CD14-positive monocyte (primary cell): ENCODE data around the gene CDKL5. TPM values are rescaled to one million over a fixed set of nuclear protein-coding genes. Genes with fewer than 3 reads are reported as not detected.
A peak's percentile ranks its signal among the peaks of the same experiment; 100 is the strongest.

Experiments
- DNase-seq, 3 donors: peaks; one replicate each; pipeline ENCODE4 v3.0.0-alpha.2; 2011 to 2022
- H2AFZ ChIP-seq: 2 replicates; pipeline ENCODE4 v1.6.0; 2012; ENCODE audit warnings: mild to moderate bottlenecking, low read depth, low read length, inconsistent platforms; ENCODE audit not compliant: insufficient read depth, poor library complexity, severe bottlenecking
- H3K27ac ChIP-seq, 2 donors: 1 replicate in 1 of 2; 2 replicates in 1 of 2; pipeline ENCODE4 v1.5.1; 2012 to 2013; ENCODE audit warnings: low read length in 2 of 2, control low read depth in 1 of 2, inconsistent platforms in 1 of 2, low read depth in 1 of 2, mild to moderate bottlenecking in 1 of 2
- H3K27me3 ChIP-seq, 2 donors: one replicate each; pipeline versions ENCODE4 v1.6.0 to v1.6.1; 2011 to 2013; ENCODE audit warnings: low read length in 2 of 2; ENCODE audit not compliant: control insufficient read depth in 2 of 2, insufficient read depth in 2 of 2
- H3K36me3 ChIP-seq, 2 donors: replicated peaks in 1 of 2; 1 replicate in 1 of 2; 2 replicates in 1 of 2; pipeline versions ENCODE4 v1.5.1 to v1.6.1; 2012 to 2013; ENCODE audit warnings: low read length in 2 of 2, control low read depth in 1 of 2, inconsistent platforms in 1 of 2, mild to moderate bottlenecking in 1 of 2; ENCODE audit not compliant: insufficient read depth in 2 of 2, control insufficient read depth in 1 of 2
- H3K4me1 ChIP-seq, 2 donors: 1 replicate in 1 of 2; 2 replicates in 1 of 2; pipeline versions ENCODE4 v1.5.1 to v1.6.1; 2012 to 2013; ENCODE audit warnings: low read length in 2 of 2, control low read depth in 1 of 2, inconsistent platforms in 1 of 2, mild to moderate bottlenecking in 1 of 2, moderate library complexity in 1 of 2; ENCODE audit not compliant: insufficient read depth in 2 of 2, control insufficient read depth in 1 of 2
- H3K4me2 ChIP-seq: replicated peaks from 2 replicates; pipeline ENCODE3; 2012; ENCODE audit warnings: low read length, moderate library complexity, mild to moderate bottlenecking; ENCODE audit not compliant: poor library complexity, severe bottlenecking; ENCODE audit errors: extremely low read depth
- H3K4me3 ChIP-seq, 3 experiments: fragments of 200-600 bp in 1 of 3; sonication (generic) in 1 of 3; replicated peaks in 1 of 3; 1 replicate in 2 of 3; 2 replicates in 1 of 3; pipeline ENCODE4 v1.5.1; 2011 to 2013; ENCODE audit warnings: low read length in 3 of 3, mild to moderate bottlenecking in 3 of 3, control low read depth in 2 of 3, low read depth in 2 of 3, inconsistent platforms in 1 of 3, moderate library complexity in 1 of 3
- H3K79me2 ChIP-seq: 2 replicates; pipeline ENCODE4 v1.6.0; 2012; ENCODE audit warnings: mild to moderate bottlenecking, control low read depth, inconsistent platforms, low read length, moderate library complexity; ENCODE audit not compliant: insufficient read depth
- H3K9ac ChIP-seq: 2 replicates; pipeline ENCODE4 v1.6.0; 2017; ENCODE audit warnings: low read length, mild to moderate bottlenecking; ENCODE audit not compliant: insufficient read depth, poor library complexity, severe bottlenecking
- H3K9me3 ChIP-seq, 2 donors: replicated peaks in 1 of 2; 1 replicate in 1 of 2; 2 replicates in 1 of 2; pipeline versions ENCODE4 v1.5.1 to v1.6.1; 2012 to 2013; ENCODE audit warnings: low read length in 2 of 2, control low read depth in 1 of 2; ENCODE audit not compliant: control insufficient read depth in 1 of 2, insufficient read depth in 1 of 2
- H4K20me1 ChIP-seq: 2 replicates; pipeline ENCODE4 v1.6.0; 2012; ENCODE audit warnings: mild to moderate bottlenecking, low read length, control low read depth, moderate library complexity; ENCODE audit not compliant: insufficient read depth
- H3K27ac Mint-ChIP-seq, 7 donors: one replicate each; pipeline ENCODE4 v1.8.0; 2020; ENCODE audit warnings: mild to moderate bottlenecking in 7 of 7, mixed read lengths in 7 of 7, moderate library complexity in 6 of 7, inconsistent platforms in 2 of 7
- H3K27me3 Mint-ChIP-seq, 3 donors: one replicate each; pipeline ENCODE4 v1.8.0; 2021 to 2022; ENCODE audit warnings: low read depth in 3 of 3, mild to moderate bottlenecking in 3 of 3, mixed read lengths in 3 of 3, moderate library complexity in 3 of 3, inconsistent platforms in 1 of 3
- H3K36me3 Mint-ChIP-seq, 2 donors: one replicate each; pipeline ENCODE4 v1.8.0; 2020; ENCODE audit warnings: mixed read lengths in 2 of 2, inconsistent platforms in 1 of 2, mild to moderate bottlenecking in 1 of 2
- H3K4me1 Mint-ChIP-seq: one replicate; pipeline ENCODE4 v1.8.0; 2020; ENCODE audit warnings: mild to moderate bottlenecking, mixed read lengths
- H3K4me3 Mint-ChIP-seq, 2 donors: one replicate each; pipeline ENCODE4 v1.8.0; 2020; ENCODE audit warnings: mild to moderate bottlenecking in 2 of 2, mixed read lengths in 2 of 2, moderate library complexity in 1 of 2
- H3K9me3 Mint-ChIP-seq, 7 donors: one replicate each; pipeline ENCODE4 v1.8.0; 2020 to 2022; ENCODE audit warnings: mixed read lengths in 7 of 7, mild to moderate bottlenecking in 6 of 7, moderate library complexity in 6 of 7, inconsistent platforms in 2 of 7
- WGBS: methylation state at CpG from one replicate; pipeline ENCODE4 v1.1.5; 2013; ENCODE audit warnings: missing lambda C conversion rate; ENCODE audit not compliant: insufficient coverage; 5-methylcytosine and 5-hydroxymethylcytosine counted together
- intact Hi-C, 2 donors: fragments of 100-400 bp; cut with micrococcal nuclease; formaldehyde crosslinking; loops; one replicate each; pipeline versions ENCODE4 v1.15.0 to v1.15.1; 2023
- polyA plus RNA-seq, 3 donors: library from polyadenylated mRNA; depleted of rRNA in 1 of 3; unstranded in 2 of 3; stranded (reverse) in 1 of 3; fragments of 300-500 nt in 2 of 3; fragments of >200 nt in 1 of 3; fragmentation: Illumina TruSeq in 2 of 3; gene quantifications; 1 replicate in 2 of 3; 2 replicates in 1 of 3; pipeline ENCODE4 v1.2.3, GENCODE V29; 2012 to 2021
- TF ChIP-seq, protein P1 (sequence below): fragments of 200-600 bp; IDR thresholded peaks from one replicate; pipeline ENCODE4 v1.8.0; 2022; ENCODE audit warnings: antibody characterized with exemption, mild to moderate bottlenecking

The CDKL5 gene
- polyA plus RNA-seq, 3 donors: 0.54 to 3.6 (median 1.4) TPM

DNA sequence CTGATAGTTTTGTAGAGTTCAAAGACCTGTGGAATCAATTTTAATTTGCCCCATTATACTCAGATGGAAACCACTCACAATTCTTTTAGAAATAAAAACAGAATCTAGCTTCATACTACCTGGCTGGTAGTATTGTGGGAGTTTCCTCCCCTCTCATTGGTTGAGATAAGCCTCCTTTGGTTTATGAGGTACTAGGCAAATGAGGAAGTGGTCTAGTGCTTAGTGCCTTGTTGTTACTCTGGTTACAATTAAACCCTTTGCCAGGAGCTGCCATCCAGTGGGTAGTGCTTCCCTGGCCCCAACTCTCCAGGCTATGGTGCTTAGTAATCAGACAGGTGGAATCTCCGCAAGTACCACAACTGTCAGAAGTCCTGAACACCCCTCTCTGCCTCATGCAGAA lies 118.3 kb downstream of the CDKL5 start:
- H2AFZ ChIP-seq: no peak overlapping the region
- Mint-ChIP-seq H3K27ac (peak overlapping the region in 1 of 7 donors; percentile 35), H3K36me3 (peaks cover 0 to 4% of the 10 kb centered on the region in 2 donors), H3K27me3 (peaks cover 0 to 12% (median 0%) of the 10 kb centered on the region in 3 donors), H3K4me1 (peaks cover 8% of the 10 kb centered on the region), H3K9me3 (peaks cover 0 to 3% (median 0%) of the 10 kb centered on the region in 7 donors), H3K4me3 (no peak overlapping the region)
- no peaks in the 10 kb centered on the region for H3K9me3 ChIP-seq
- H3K4me1 ChIP-seq: peaks cover 0 to 3% of the 10 kb centered on the region in 2 donors
- H3K36me3 ChIP-seq: no peaks in the 10 kb centered on the region
- no peak for DNase-seq
- WGBS: no CpG with 5 or more reads among the region's 1 CpG
- H3K27me3 ChIP-seq: no peaks in the 10 kb centered on the region
- intact Hi-C loops: no loop called here
- H3K27ac ChIP-seq: no peak overlapping the region
- no peak overlapping the region for H3K4me3 ChIP-seq
- H3K4me2 ChIP-seq: no peak overlapping the region
- no peaks in the 10 kb centered on the region for H3K79me2 ChIP-seq
- H3K9ac ChIP-seq: no peak overlapping the region
- TF ChIP-seq, protein P1, sequence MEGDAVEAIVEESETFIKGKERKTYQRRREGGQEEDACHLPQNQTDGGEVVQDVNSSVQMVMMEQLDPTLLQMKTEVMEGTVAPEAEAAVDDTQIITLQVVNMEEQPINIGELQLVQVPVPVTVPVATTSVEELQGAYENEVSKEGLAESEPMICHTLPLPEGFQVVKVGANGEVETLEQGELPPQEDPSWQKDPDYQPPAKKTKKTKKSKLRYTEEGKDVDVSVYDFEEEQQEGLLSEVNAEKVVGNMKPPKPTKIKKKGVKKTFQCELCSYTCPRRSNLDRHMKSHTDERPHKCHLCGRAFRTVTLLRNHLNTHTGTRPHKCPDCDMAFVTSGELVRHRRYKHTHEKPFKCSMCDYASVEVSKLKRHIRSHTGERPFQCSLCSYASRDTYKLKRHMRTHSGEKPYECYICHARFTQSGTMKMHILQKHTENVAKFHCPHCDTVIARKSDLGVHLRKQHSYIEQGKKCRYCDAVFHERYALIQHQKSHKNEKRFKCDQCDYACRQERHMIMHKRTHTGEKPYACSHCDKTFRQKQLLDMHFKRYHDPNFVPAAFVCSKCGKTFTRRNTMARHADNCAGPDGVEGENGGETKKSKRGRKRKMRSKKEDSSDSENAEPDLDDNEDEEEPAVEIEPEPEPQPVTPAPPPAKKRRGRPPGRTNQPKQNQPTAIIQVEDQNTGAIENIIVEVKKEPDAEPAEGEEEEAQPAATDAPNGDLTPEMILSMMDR: no peak
- H4K20me1 ChIP-seq: no peaks in the 10 kb centered on the region

- Histone ChIP-seq H3K27me3 (no peaks in the 10 kb centered on the region), H3K27ac (no peak overlapping the region), H3K4me2 (no peak overlapping the region), H3K4me3 (no peak overlapping the region), H3K9ac (no peak overlapping the region), H2AFZ (no peak overlapping the region), H3K79me2 (no peaks in the 10 kb centered on the region), H4K20me1 (no peaks in the 10 kb centered on the region), H3K9me3 (no peaks in the 10 kb centered on the region), H3K4me1 (peaks cover 0 to 3% of the 10 kb centered on the region in 2 donors), H3K36me3 (no peaks in the 10 kb centered on the region)
- intact Hi-C loops: no loop called here
- TF ChIP-seq, protein P1: no peak
- Mint-ChIP-seq H3K4me1 (peaks cover 8% of the 10 kb centered on the region), H3K9me3 (peaks cover 0 to 3% (median 0%) of the 10 kb centered on the region in 7 donors), H3K36me3 (peaks cover 0 to 4% of the 10 kb centered on the region in 2 donors), H3K4me3 (no peak overlapping the region), H3K27ac (peak overlapping the region in 3 of 7 donors; percentile 1 to 64 (median 50)), H3K27me3 (peaks cover 0 to 12% (median 0%) of the 10 kb centered on the region in 3 donors)
- DNase-seq: no peak
- WGBS: no CpG with 5 or more reads among the region's 2 CpGs
Measured at GRCh38 chrX:18545771-18546170, 120.4 kb downstream of the CDKL5 start.
